Regular cardiac myocyte (primary cell): ENCODE data around the gene SYCE1. TPM values are rescaled to one million over a fixed set of nuclear protein-coding genes. Genes with fewer than 3 reads are reported as not detected.

Source experiments
- total RNA-seq: library from RNA; depleted of rRNA; stranded (reverse); fragments of >200 nt; gene quantifications from 2 replicates; pipeline ENCODE4 v1.2.3, GENCODE V29; 2014

Gene SYCE1
- 0.19 TPM in 1 of 2 replicates, not detected in the other for total RNA-seq

GRCh38 chr10:133565441-133566294 lies at the start of gene SYCE1:
Gene SYCE1, minus strand, starts transcription at chr10:133565583. Its CDS starts 54 bp downstream, at chr10:133565529.

GRCh38 chr10:133526957-133527588 lies 38.3 kb downstream of the SYCE1 start, which contains the start of gene CYP2E1:
Gene CYP2E1, plus strand, starts transcription at chr10:133527363. Its CDS starts 33 bp downstream, at chr10:133527396.

Other genes starting within 250 kb of the SYCE1 start
- gene CALY, start 228.7 kb downstream of the SYCE1 start, total RNA-seq = not detected in 2 replicates
- gene PRAP1, start 218.2 kb downstream of the SYCE1 start, total RNA-seq = not detected in 2 replicates
- gene FUOM, start 207.6 kb downstream of the SYCE1 start, total RNA-seq = 10.7 and 15.5 TPM in 2 replicates
- 62.6 and 88.2 TPM in 2 replicates for gene ECHS1, start 192.2 kb downstream of the SYCE1 start, total RNA-seq
- gene PAOX, start 186.3 kb downstream of the SYCE1 start, total RNA-seq = 4.8 and 6.2 TPM in 2 replicates
- 20.9 and 34.5 TPM in 2 replicates for gene MTG1, start 171.4 kb downstream of the SYCE1 start, total RNA-seq
- gene SPRN, start 141.0 kb downstream of the SYCE1 start, total RNA-seq = 0.28 and 0.38 TPM in 2 replicates
- 0.77 and 1.1 TPM in 2 replicates for gene SCART1, start 111.6 kb downstream of the SYCE1 start, total RNA-seq
- gene CYP2E1, start 38.2 kb downstream of the SYCE1 start, total RNA-seq = 0.19 and 0.28 TPM in 2 replicates
- not detected in 2 replicates for gene FRG2B, start 61.2 kb upstream of the SYCE1 start, total RNA-seq